Stimulated activated CD4-positive, alpha-beta T cell treated with anti-CD3 and anti-CD28 coated beads, Interleukin-12 subunit alpha, Interleukin-12 subunit beta, amount 100 ng/mL, for 48 hours (primary cell): ENCODE measurements around the gene SHISA6.
"Not testable (repeated sequence)": the region's sequence is repeated elsewhere in the genome, so short reads cannot be mapped to it uniquely, and the experiment has no call there.

Experiments
- DNase-seq, 3 donors: peaks; one replicate each; pipeline ENCODE4 v3.0.0-alpha.2; 2020; ENCODE audit warnings: low read depth in 2 of 3, low spot score in 1 of 3

Gene SHISA6

GRCh38 chr17:11301874-11302273 lies 60.9 kb downstream of the SHISA6 start:
- DNase-seq = not testable (repeated sequence)

- no peak for DNase-seq
Observed at GRCh38 chr17:11302401-11303186, 61.6 kb downstream of the SHISA6 start.

- no peak for DNase-seq
Observed at GRCh38 chr17:11303773-11304394, 62.9 kb downstream of the SHISA6 start.

- no peak for DNase-seq
Observed at GRCh38 chr17:11304568-11304967, 63.6 kb downstream of the SHISA6 start.

- no peak for DNase-seq
Observed at GRCh38 chr17:11305524-11305923, 64.5 kb downstream of the SHISA6 start.

- no peak for DNase-seq
Observed at GRCh38 chr17:11308531-11308930, 67.5 kb downstream of the SHISA6 start.

- DNase-seq = no peak
Observed at GRCh38 chr17:11309033-11309432, 68.0 kb downstream of the SHISA6 start.

- DNase-seq = no peak
Observed at GRCh38 chr17:11309850-11310249, 68.8 kb downstream of the SHISA6 start.

GRCh38 chr17:11316451-11316850 lies 75.4 kb downstream of the SHISA6 start:
- DNase-seq = not testable (repeated sequence)

GRCh38 chr17:11318207-11318606 lies 77.2 kb downstream of the SHISA6 start:
- DNase-seq = no peak

- no peak for DNase-seq
Observed at GRCh38 chr17:11319894-11320293, 78.9 kb downstream of the SHISA6 start.

GRCh38 chr17:11324021-11324420 lies 83.0 kb downstream of the SHISA6 start:
- DNase-seq = no peak

GRCh38 chr17:11324846-11325420 lies 83.9 kb downstream of the SHISA6 start:
- DNase-seq = no peak

GRCh38 chr17:11326492-11326891 lies 85.5 kb downstream of the SHISA6 start:
- no peak for DNase-seq

GRCh38 chr17:11328770-11329169 lies 87.8 kb downstream of the SHISA6 start:
- DNase-seq = no peak

- DNase-seq = no peak
Observed at GRCh38 chr17:11330006-11330405, 89.0 kb downstream of the SHISA6 start.

GRCh38 chr17:11330826-11331225 lies 89.8 kb downstream of the SHISA6 start:
- DNase-seq = no peak

GRCh38 chr17:11331547-11332513 lies 90.8 kb downstream of the SHISA6 start:
- no peak for DNase-seq

GRCh38 chr17:11332706-11333105 lies 91.7 kb downstream of the SHISA6 start:
- no peak for DNase-seq

GRCh38 chr17:11334493-11334892 lies 93.5 kb downstream of the SHISA6 start:
- DNase-seq = no peak

- no peak for DNase-seq
Observed at GRCh38 chr17:11336290-11336689, 95.3 kb downstream of the SHISA6 start.
